K562 (cell line): ENCODE measurements around the gene BECN2. TPM values are rescaled to one million over a fixed set of nuclear protein-coding genes. Genes with fewer than 3 reads are reported as not detected.
A peak's percentile ranks its signal among the peaks of the same experiment; 100 is the strongest.

Experiments used
- ARID1B ChIP-seq: fragments of 450-650 bp; IDR thresholded peaks from 2 replicates; pipeline ENCODE4 v1.6.1; 2016; ENCODE audit warnings: antibody characterized with exemption, mild to moderate bottlenecking, inconsistent platforms
- CC2D1A ChIP-seq: fragments of 450-650 bp; IDR thresholded peaks from 2 replicates; pipeline ENCODE4 v1.6.1; 2017; ENCODE audit warnings: mild to moderate bottlenecking
- CHAMP1 ChIP-seq: fragments of 450-650 bp; IDR thresholded peaks from 2 replicates; pipeline ENCODE4 v1.6.1; 2016; ENCODE audit warnings: mild to moderate bottlenecking
- CTCFL ChIP-seq: IDR thresholded peaks from 2 replicates; pipeline ENCODE4 v1.6.1; 2011; ENCODE audit warnings: borderline replicate concordance, low read depth, mild to moderate bottlenecking, moderate library complexity, low read length; ENCODE audit not compliant: insufficient read depth, poor library complexity, severe bottlenecking
- DACH1 ChIP-seq: fragments of 450-650 bp; IDR thresholded peaks from 2 replicates; pipeline ENCODE4 v1.6.1; 2018; ENCODE audit not compliant: partially characterized antibody
- ELK3 ChIP-seq: fragments of 450-650 bp; formaldehyde crosslinking; IDR thresholded peaks from 2 replicates; pipeline ENCODE4 v1.4.0; 2020; ENCODE audit warnings: mild to moderate bottlenecking
- FOXK2 ChIP-seq, 2 experiments: fragments of 450-650 bp; IDR thresholded peaks in 1 of 2; conservative IDR thresholded peaks in 1 of 2; 2 replicates each; pipeline ENCODE4 v1.6.1; 2016; ENCODE audit warnings: low read depth in 2 of 2, mild to moderate bottlenecking in 1 of 2
- HMG20B ChIP-seq: fragments of 250-450 bp; sonication (Bioruptor Pico); IDR thresholded peaks from 2 replicates; pipeline ENCODE4 v1.5.0; 2021; ENCODE audit warnings: mild to moderate bottlenecking
- KLF1 ChIP-seq: fragments of 450-650 bp; IDR thresholded peaks from 2 replicates; pipeline ENCODE4 v1.6.1; 2016; ENCODE audit warnings: missing genetic modification characterization, missing compliant biosample characterization
- LARP7 ChIP-seq: fragments of 450-650 bp; IDR thresholded peaks from 2 replicates; pipeline ENCODE4 v1.6.1; 2016
- LCOR ChIP-seq: sonication (generic); formaldehyde crosslinking; IDR thresholded peaks from 2 replicates; pipeline ENCODE4 v1.8.0; 2022; ENCODE audit warnings: mild to moderate bottlenecking, missing genetic modification reagents
- MTA3 ChIP-seq: fragments of 450-650 bp; formaldehyde crosslinking; IDR thresholded peaks from 2 replicates; pipeline ENCODE4 v1.6.1; 2017; ENCODE audit warnings: mild to moderate bottlenecking, borderline replicate concordance
- NRF1 ChIP-seq, 2 experiments: fragments of 450-650 bp; IDR thresholded peaks in 1 of 2; conservative IDR thresholded peaks in 1 of 2; 2 replicates each; pipeline ENCODE4 v1.6.1; 2014; ENCODE audit warnings: mild to moderate bottlenecking in 2 of 2
- PHF8 ChIP-seq: fragments of 200-600 bp; sonication (generic); IDR thresholded peaks from 2 replicates; pipeline ENCODE4 v1.6.1; 2012; ENCODE audit warnings: mixed run types, mild to moderate bottlenecking, inconsistent platforms, low read length, moderate library complexity, borderline replicate concordance
- RBM25 ChIP-seq: fragments of 200-400 bp; formaldehyde crosslinking; IDR thresholded peaks from 2 replicates; pipeline ENCODE4 v1.6.1; 2018; ENCODE audit warnings: low read length, low read depth, moderate library complexity; ENCODE audit not compliant: severe bottlenecking
- TCFL5 ChIP-seq: fragments of 250-450 bp; sonication (Bioruptor Pico); conservative IDR thresholded peaks from 2 replicates; pipeline ENCODE4 v1.6.1; 2021; ENCODE audit warnings: mild to moderate bottlenecking, moderate library complexity, matching md5 sums
- THAP7 ChIP-seq: fragments of 250-450 bp; sonication (Bioruptor Pico); IDR thresholded peaks from 2 replicates; pipeline ENCODE4 v1.5.0; 2021
- ZNF592 ChIP-seq: fragments of 450-650 bp; IDR thresholded peaks from 2 replicates; pipeline ENCODE4 v1.6.1; 2017; ENCODE audit warnings: antibody characterized with exemption, mild to moderate bottlenecking
- polyA plus RNA-seq, 8 experiments: library from polyadenylated mRNA; depleted of rRNA in 4 of 8; stranded (reverse) in 5 of 8; unstranded in 3 of 8; fragments of >200 nt; fragmentation: Nextera tagmentation in 2 of 8; fragmentation: Illumina TruSeq in 1 of 8; extraction: Ambion mirVana in 2 of 8; extraction: Trizol in 1 of 8; gene quantifications; 2 replicates each; pipeline versions ENCODE4 v1.2.1 to v1.2.3, GENCODE V29; 2011 to 2014; ENCODE audit warnings: inconsistent platforms in 1 of 8, missing spikeins in 1 of 8
- total RNA-seq, 7 experiments: library from RNA; depleted of rRNA in 6 of 7; stranded (reverse); fragments of >200 nt in 6 of 7; fragmentation: Illumina TruSeq in 2 of 7; extraction: Trizol in 2 of 7; gene quantifications; 2 replicates each; pipeline versions ENCODE4 v1.2.1 to v1.2.3, GENCODE V29; 2011 to 2021; ENCODE audit warnings: low replicate concordance in 1 of 7

BECN2 gene
- total and polyA plus RNA-seq, 9 of the 15 experiments (the other 6 are each of a cell fraction or from before 2014, with no cell fraction given): not detected

GRCh38 chr1:241998412-241998921, 40.9 kb downstream of the BECN2 start (continued):
- TF ChIP-seq CHAMP1 (peak; percentile 76; the same call in 1 of the 2 replicates), HMG20B (CRISPR knock-in tag) (no peak), LARP7 (no peak), ARID1B (peak; percentile 70), DACH1 (no peak), THAP7 (no peak), RBM25 (no peak), CTCFL (peak; percentile 96), FOXK2 (conservative IDR thresholded peaks at IDR 0.05 in 1 of 2, IDR thresholded peaks at IDR 0.05 in 1 of 2; ENCODE audit: low read depth in 2 of 2) (0 out of 4 replicates have a peak, but pooled peaks of 1 of the 2 experiments have one; percentile 21), PHF8 (no peak), LCOR (CRISPR knock-in tag) (0 out of 2 replicates have a peak, but pooled peaks have one; percentile 27), ELK3 (CRISPR knock-in tag) (no peak), ZNF592 (peak; percentile 43; the same call in 1 of the 2 replicates), CC2D1A (peak; percentile 60; the same call in 1 of the 2 replicates), NRF1 (conservative IDR thresholded peaks at IDR 0.05 in 1 of 2, IDR thresholded peaks at IDR 0.05 in 1 of 2) (peak; percentile 67 to 72), KLF1 (tag) (peak; percentile 100), MTA3 (peak; percentile 82), TCFL5 (no peak)
